HepG2 (cell line): Measurements from ENCODE around the gene SLC4A7. TPM values are rescaled to one million over a fixed set of nuclear protein-coding genes. Genes with fewer than 3 reads are reported as not detected.
A peak's percentile ranks its signal among the peaks of the same experiment; 100 is the strongest.

Experiments
- AKNA ChIP-seq: sonication (generic); formaldehyde crosslinking; IDR thresholded peaks from 2 replicates; pipeline ENCODE4 v1.4.0; 2020; ENCODE audit warnings: missing genetic modification reagents, borderline replicate concordance
- KAT8 ChIP-seq: IDR thresholded peaks from 2 replicates; pipeline ENCODE4 v1.6.1; 2016; ENCODE audit warnings: missing genetic modification reagents, missing compliant biosample characterization
- MBNL3 ChIP-seq: fragments of 250-450 bp; sonication (Bioruptor Pico); conservative IDR thresholded peaks from 2 replicates; pipeline ENCODE4 v1.8.0; 2022; ENCODE audit warnings: mild to moderate bottlenecking, inconsistent platforms
- RNF219 ChIP-seq: sonication (generic); formaldehyde crosslinking; IDR thresholded peaks from 2 replicates; pipeline ENCODE4 v1.5.0; 2020; ENCODE audit warnings: mild to moderate bottlenecking, missing genetic modification reagents
- SOX6 ChIP-seq, 2 experiments: fragments of 450-650 bp in 1 of 2; sonication (generic) in 1 of 2; formaldehyde crosslinking in 1 of 2; IDR thresholded peaks; 2 replicates each; pipeline versions ENCODE4 v1.4.0 to v1.6.1; 2017 to 2020; ENCODE audit warnings: antibody characterized with exemption in 1 of 2, mild to moderate bottlenecking in 1 of 2, missing genetic modification reagents in 1 of 2
- TCF12 ChIP-seq, 2 experiments: fragments of 450-650 bp in 1 of 2; sonication (generic) in 1 of 2; formaldehyde crosslinking in 1 of 2; IDR thresholded peaks; 2 replicates each; pipeline versions ENCODE4 v1.6.1 to v1.8.0; 2017 to 2022; ENCODE audit warnings: antibody characterized with exemption in 1 of 2, mild to moderate bottlenecking in 1 of 2, missing genetic modification reagents in 1 of 2, moderate library complexity in 1 of 2
- TCF7L2 ChIP-seq: IDR thresholded peaks from 2 replicates; pipeline ENCODE4 v1.6.1; 2011; ENCODE audit warnings: mild to moderate bottlenecking, low read depth, low read length, moderate library complexity
- ZBTB25 ChIP-seq: IDR thresholded peaks from 2 replicates; pipeline ENCODE4 v1.6.1; 2018; ENCODE audit warnings: missing genetic modification reagents
- ZNF362 ChIP-seq: sonication (generic); formaldehyde crosslinking; IDR thresholded peaks from 2 replicates; pipeline ENCODE4 v1.4.0; 2020; ENCODE audit warnings: missing genetic modification reagents, mild to moderate bottlenecking, borderline replicate concordance
- ZNF44 ChIP-seq: sonication (generic); formaldehyde crosslinking; IDR thresholded peaks from 2 replicates; pipeline ENCODE4 v1.5.1; 2020; ENCODE audit warnings: mild to moderate bottlenecking, missing genetic modification reagents
- polyA plus RNA-seq, 8 experiments: library from polyadenylated mRNA; depleted of rRNA in 3 of 8; stranded (reverse) in 7 of 8; unstranded in 1 of 8; fragments of >200 nt; fragmentation: Illumina TruSeq in 4 of 8; extraction: Trizol in 4 of 8; gene quantifications; 2 replicates each; pipeline versions ENCODE4 v1.2.1 to v1.2.3, GENCODE V29; 2011 to 2016; ENCODE audit warnings: low read depth in 4 of 8, missing spikeins in 1 of 8, mixed read lengths in 1 of 8; ENCODE audit not compliant: insufficient read depth in 1 of 8
- total RNA-seq, 5 experiments: library from RNA; depleted of rRNA; stranded (reverse); fragments of >200 nt; fragmentation: Illumina TruSeq; extraction: Trizol; gene quantifications; 2 replicates each; pipeline ENCODE4 v1.2.3, GENCODE V29; 2016; ENCODE audit warnings: low read depth in 1 of 5
- TF ChIP-seq, protein P1 (sequence below): sonication (generic); formaldehyde crosslinking; IDR thresholded peaks from 2 replicates; pipeline ENCODE4 v1.8.0; 2023; ENCODE audit warnings: mild to moderate bottlenecking, missing genetic modification reagents
- TF ChIP-seq, protein P2 (sequence below): sonication (generic); formaldehyde crosslinking; IDR thresholded peaks from 2 replicates; pipeline ENCODE4 v1.4.0; 2020; ENCODE audit warnings: missing genetic modification reagents, mild to moderate bottlenecking, borderline replicate concordance

The SLC4A7 gene
- total and polyA plus RNA-seq, 2 of the 13 experiments (the other 11 are each of a cell fraction or from before 2014, with no cell fraction given), result 16.4 to 43.8 TPM

DNA sequence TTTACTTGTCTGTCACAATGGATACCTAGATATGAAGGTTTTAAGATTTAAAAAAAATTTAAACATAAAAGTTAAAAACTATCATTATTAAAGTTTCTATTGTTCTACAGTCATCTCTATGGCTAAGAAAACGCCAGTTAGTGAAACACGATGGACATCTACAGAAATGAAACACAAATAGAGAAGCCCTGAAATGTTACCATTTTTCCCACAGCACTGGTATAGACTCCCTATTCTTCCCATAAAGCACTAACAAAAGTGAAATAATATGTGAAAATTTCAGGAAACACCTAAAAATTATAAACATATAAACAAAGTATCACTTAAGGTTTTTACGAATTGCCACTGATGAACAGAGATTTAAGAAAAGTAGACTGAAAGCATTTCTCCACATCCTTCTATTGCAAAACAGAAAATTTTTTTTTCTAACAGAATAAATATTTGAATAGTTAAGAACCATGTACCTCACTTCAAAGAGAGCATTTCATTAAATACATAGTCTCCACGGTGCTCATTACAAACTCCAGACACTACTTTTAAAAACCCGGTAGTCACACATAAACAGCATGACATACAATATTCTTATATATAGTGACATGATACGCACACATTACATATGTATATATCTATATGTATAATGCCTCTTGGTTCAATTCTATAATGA, 107.9 kb downstream of the SLC4A7 start (continued):
- TF ChIP-seq ZBTB25, result peak; percentile 36; the same call in 1 of the 2 replicates
- no peak for TF ChIP-seq SOX6 (IDR thresholded peaks at IDR 0.05)
- TF ChIP-seq SOX6 (CRISPR knock-in tag; IDR thresholded peaks at IDR 0.05), result peak; percentile 65; the same call in 1 of the 2 replicates
- TF ChIP-seq KAT8 (CRISPR knock-in tag), result peak; percentile 18; the same call in 1 of the 2 replicates
- TF ChIP-seq TCF7L2, result peak; percentile 87
- TF ChIP-seq, protein P1, sequence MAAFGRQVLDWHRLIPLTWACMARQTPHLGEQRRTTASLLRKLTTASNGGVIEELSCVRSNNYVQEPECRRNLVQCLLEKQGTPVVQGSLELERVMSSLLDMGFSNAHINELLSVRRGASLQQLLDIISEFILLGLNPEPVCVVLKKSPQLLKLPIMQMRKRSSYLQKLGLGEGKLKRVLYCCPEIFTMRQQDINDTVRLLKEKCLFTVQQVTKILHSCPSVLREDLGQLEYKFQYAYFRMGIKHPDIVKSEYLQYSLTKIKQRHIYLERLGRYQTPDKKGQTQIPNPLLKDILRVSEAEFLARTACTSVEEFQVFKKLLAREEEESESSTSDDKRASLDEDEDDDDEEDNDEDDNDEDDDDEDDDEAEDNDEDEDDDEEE (CRISPR knock-in tag), result no peak
- no peak for TF ChIP-seq RNF219 (CRISPR knock-in tag)
- no peak for TF ChIP-seq ZNF44 (CRISPR knock-in tag)
- TF ChIP-seq ZNF362 (CRISPR knock-in tag), result peak; percentile 95
- no peak for TF ChIP-seq TCF12 (IDR thresholded peaks at IDR 0.05)
- TF ChIP-seq TCF12 (CRISPR knock-in tag; IDR thresholded peaks at IDR 0.05), result peak; percentile 25; the same call in 1 of the 2 replicates
- TF ChIP-seq MBNL3, result no peak
- no peak for TF ChIP-seq AKNA (CRISPR knock-in tag)
- TF ChIP-seq, protein P2, sequence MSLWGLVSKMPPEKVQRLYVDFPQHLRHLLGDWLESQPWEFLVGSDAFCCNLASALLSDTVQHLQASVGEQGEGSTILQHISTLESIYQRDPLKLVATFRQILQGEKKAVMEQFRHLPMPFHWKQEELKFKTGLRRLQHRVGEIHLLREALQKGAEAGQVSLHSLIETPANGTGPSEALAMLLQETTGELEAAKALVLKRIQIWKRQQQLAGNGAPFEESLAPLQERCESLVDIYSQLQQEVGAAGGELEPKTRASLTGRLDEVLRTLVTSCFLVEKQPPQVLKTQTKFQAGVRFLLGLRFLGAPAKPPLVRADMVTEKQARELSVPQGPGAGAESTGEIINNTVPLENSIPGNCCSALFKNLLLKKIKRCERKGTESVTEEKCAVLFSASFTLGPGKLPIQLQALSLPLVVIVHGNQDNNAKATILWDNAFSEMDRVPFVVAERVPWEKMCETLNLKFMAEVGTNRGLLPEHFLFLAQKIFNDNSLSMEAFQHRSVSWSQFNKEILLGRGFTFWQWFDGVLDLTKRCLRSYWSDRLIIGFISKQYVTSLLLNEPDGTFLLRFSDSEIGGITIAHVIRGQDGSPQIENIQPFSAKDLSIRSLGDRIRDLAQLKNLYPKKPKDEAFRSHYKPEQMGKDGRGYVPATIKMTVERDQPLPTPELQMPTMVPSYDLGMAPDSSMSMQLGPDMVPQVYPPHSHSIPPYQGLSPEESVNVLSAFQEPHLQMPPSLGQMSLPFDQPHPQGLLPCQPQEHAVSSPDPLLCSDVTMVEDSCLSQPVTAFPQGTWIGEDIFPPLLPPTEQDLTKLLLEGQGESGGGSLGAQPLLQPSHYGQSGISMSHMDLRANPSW, result no peak
